ENCODE results near the gene SGMS1.
A peak's percentile ranks its signal among the peaks of the same experiment; 100 is the strongest.

SGMS1 gene

GRCh38 chr10:50417886-50418830, 205.6 kb downstream of the SGMS1 start:
- DNase-seq, result peak; percentile 91

- peak; percentile 12 for DNase-seq
These were observed 206.3 kb downstream of the SGMS1 start for GRCh38 chr10:50417486-50417885.

- no peak for DNase-seq
These were observed 206.9 kb downstream of the SGMS1 start for GRCh38 chr10:50416881-50417280.

GRCh38 chr10:50416181-50416824, 207.5 kb downstream of the SGMS1 start:
- DNase-seq, result peak; percentile 40

- peak; percentile 23 for DNase-seq
These were observed 208.5 kb downstream of the SGMS1 start for GRCh38 chr10:50415292-50415691.

GRCh38 chr10:50410066-50410811, 213.5 kb downstream of the SGMS1 start:
- DNase-seq, result no peak

- DNase-seq, result no peak
These were observed 216.5 kb downstream of the SGMS1 start for GRCh38 chr10:50407076-50407801.

GRCh38 chr10:50406457-50407070, 217.2 kb downstream of the SGMS1 start:
- DNase-seq, result no peak

GRCh38 chr10:50405723-50406122, 218.0 kb downstream of the SGMS1 start:
- DNase-seq, result no peak

- no peak for DNase-seq
These were observed 219.6 kb downstream of the SGMS1 start for GRCh38 chr10:50404021-50404773.

- DNase-seq, result no peak
These were observed 220.7 kb downstream of the SGMS1 start for GRCh38 chr10:50403074-50403473.

- DNase-seq, result no peak
These were observed 221.3 kb downstream of the SGMS1 start for GRCh38 chr10:50402466-50402865.

- no peak for DNase-seq
These were observed 223.1 kb downstream of the SGMS1 start for GRCh38 chr10:50400694-50401093.

GRCh38 chr10:50398823-50399222, 224.9 kb downstream of the SGMS1 start:
- DNase-seq, result no peak

GRCh38 chr10:50398381-50398780, 225.4 kb downstream of the SGMS1 start:
- peak; percentile 53 for DNase-seq

- DNase-seq, result no peak
These were observed 226.2 kb downstream of the SGMS1 start for GRCh38 chr10:50397312-50398140.

GRCh38 chr10:50396491-50397311, 227.1 kb downstream of the SGMS1 start:
- DNase-seq, result peak; percentile 60

GRCh38 chr10:50395851-50396250, 227.9 kb downstream of the SGMS1 start:
- DNase-seq, result no peak

GRCh38 chr10:50395271-50395670, 228.5 kb downstream of the SGMS1 start:
- DNase-seq, result no peak
